SH-SY5Y (cell line): Measurements from ENCODE around the gene CRYGD.

ENCODE experiments used
- GATA2 ChIP-seq: IDR thresholded peaks from 2 replicates; pipeline ENCODE4 v1.6.1; 2011; ENCODE audit warnings: mild to moderate bottlenecking, low read depth, low read length
- GATA3 ChIP-seq: IDR thresholded peaks from 2 replicates; pipeline ENCODE4 v1.6.1; 2011; ENCODE audit warnings: low read depth, mild to moderate bottlenecking, low read length, moderate library complexity

DNA sequence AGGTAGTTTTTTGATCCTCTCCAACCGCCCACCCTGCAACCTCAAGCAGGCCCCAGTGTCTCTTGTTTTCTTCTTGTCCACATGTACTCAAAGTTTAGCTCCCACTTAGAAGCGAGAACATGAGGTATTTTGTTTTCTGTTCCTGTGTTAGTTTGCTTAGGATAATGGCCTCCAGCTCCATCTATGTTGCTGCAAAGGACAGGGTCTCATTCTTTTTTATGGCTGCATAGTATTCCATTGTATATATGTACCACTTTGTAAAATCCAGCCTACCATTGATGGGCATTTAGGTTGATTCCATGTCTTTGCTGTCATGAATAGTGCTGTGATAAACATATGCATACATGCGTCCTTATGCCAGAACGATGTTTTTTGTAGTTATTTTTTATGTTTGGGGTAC lies 2.8 kb upstream of the CRYGD start:
- TF ChIP-seq GATA3 = no peak
- no peak for TF ChIP-seq GATA2
